ENCODE data around the gene PMPCB.

- TF ChIP-seq CTCF (IDR thresholded peaks at IDR 0.05; ENCODE audit: borderline replicate concordance, extremely low read depth, low read length, poor library complexity, severe bottlenecking) = no peak
- no peak for TF ChIP-seq EZH2 (IDR thresholded peaks at IDR 0.05; ENCODE audit: borderline replicate concordance, low read depth, low read length, severe bottlenecking)
These were observed 17.6 kb downstream of the PMPCB start for GRCh38 chr7:103314852-103315251.

All from DND-41 (cell line).